Liver (tissue), 9 donors: ENCODE measurements around the gene CUBN. TPM values are rescaled to one million over a fixed set of nuclear protein-coding genes. Genes with fewer than 3 reads are reported as not detected.

Experiments used
- DNase-seq: peaks from one replicate; pipeline ENCODE4 v3.0.0-alpha.2; 2017; ENCODE audit warnings: low spot score
- H3K27ac ChIP-seq, 2 donors: one replicate each; pipeline ENCODE4 v1.7.0; 2013; ENCODE audit warnings: inconsistent platforms in 2 of 2, low read length in 2 of 2, control low read depth in 1 of 2, low read depth in 1 of 2, mild to moderate bottlenecking in 1 of 2
- H3K27me3 ChIP-seq, 4 donors: one replicate each; pipeline versions ENCODE4 v1.6.1 to v1.7.0; 2013; ENCODE audit warnings: low read length in 3 of 4, inconsistent platforms in 1 of 4, mild to moderate bottlenecking in 1 of 4, moderate library complexity in 1 of 4; ENCODE audit not compliant: control insufficient read depth in 4 of 4, insufficient read depth in 4 of 4
- H3K36me3 ChIP-seq, 4 donors: one replicate each; pipeline versions ENCODE4 v1.6.1 to v1.7.0; 2013; ENCODE audit warnings: low read length in 3 of 4, mild to moderate bottlenecking in 3 of 4, low read depth in 1 of 4, moderate library complexity in 1 of 4; ENCODE audit not compliant: control insufficient read depth in 4 of 4, insufficient read depth in 3 of 4
- H3K4me1 ChIP-seq, 4 donors: one replicate each; pipeline versions ENCODE4 v1.6.1 to v1.7.0; 2013; ENCODE audit warnings: low read length in 3 of 4, mild to moderate bottlenecking in 3 of 4, moderate library complexity in 1 of 4; ENCODE audit not compliant: control insufficient read depth in 4 of 4, insufficient read depth in 4 of 4
- H3K4me3 ChIP-seq, 3 donors: one replicate each; pipeline versions ENCODE4 v1.6.1 to v1.7.0; 2013; ENCODE audit warnings: low read length in 3 of 3, control low read depth in 1 of 3, low read depth in 1 of 3, mild to moderate bottlenecking in 1 of 3
- H3K9ac ChIP-seq, 2 donors: one replicate each; pipeline ENCODE4 v1.7.0; 2013; ENCODE audit warnings: low read length in 2 of 2, mild to moderate bottlenecking in 2 of 2, moderate library complexity in 2 of 2, control low read depth in 1 of 2, low read depth in 1 of 2
- H3K9me3 ChIP-seq, 4 donors: one replicate each; pipeline versions ENCODE4 v1.6.1 to v1.7.0; 2013; ENCODE audit warnings: low read length in 3 of 4; ENCODE audit not compliant: control insufficient read depth in 4 of 4
- ATF3 ChIP-seq: IDR thresholded peaks from 2 replicates; pipeline ENCODE4 v1.6.1; 2016; ENCODE audit warnings: antibody characterized with exemption
- CTCF ChIP-seq: fragments of 150-350 bp; IDR thresholded peaks from 2 replicates; pipeline ENCODE4 v1.5.1; 2017; ENCODE audit warnings: improper control_type of control experiment, low read depth, low read length; ENCODE audit not compliant: missing input control
- EGR1 ChIP-seq, 2 donors: IDR thresholded peaks; 2 replicates each; pipeline ENCODE4 v1.6.1; 2016 to 2018; ENCODE audit warnings: antibody characterized with exemption in 2 of 2, low read depth in 2 of 2
- HNF4A ChIP-seq, 2 donors: conservative IDR thresholded peaks; 2 replicates each; pipeline ENCODE4 v1.6.1; 2016; ENCODE audit warnings: antibody characterized with exemption in 2 of 2, mild to moderate bottlenecking in 2 of 2
- HNF4G ChIP-seq: IDR thresholded peaks from 2 replicates; pipeline ENCODE4 v1.6.1; 2016; ENCODE audit warnings: antibody characterized with exemption
- JUND ChIP-seq, 2 donors: IDR thresholded peaks; 2 replicates each; pipeline ENCODE4 v1.6.1; 2016; ENCODE audit warnings: antibody characterized with exemption in 2 of 2
- RAD21 ChIP-seq, 2 donors: IDR thresholded peaks; 2 replicates each; pipeline ENCODE4 v1.6.1; 2016; ENCODE audit warnings: antibody characterized with exemption in 2 of 2, mild to moderate bottlenecking in 2 of 2
- REST ChIP-seq: IDR thresholded peaks from 2 replicates; pipeline ENCODE4 v1.6.1; 2016; ENCODE audit warnings: antibody characterized with exemption, mild to moderate bottlenecking
- RXRA ChIP-seq, 2 donors: IDR thresholded peaks; 2 replicates each; pipeline ENCODE4 v1.6.1; 2017 to 2018; ENCODE audit warnings: antibody characterized with exemption in 2 of 2, mild to moderate bottlenecking in 1 of 2
- YY1 ChIP-seq: IDR thresholded peaks from 2 replicates; pipeline ENCODE4 v1.6.1; 2016; ENCODE audit warnings: antibody characterized with exemption, mild to moderate bottlenecking
- ZBTB33 ChIP-seq: IDR thresholded peaks from 2 replicates; pipeline ENCODE4 v1.6.1; 2016; ENCODE audit warnings: antibody characterized with exemption
- WGBS: extraction: QIAGEN DNeasy Blood & Tissue Kit; methylation state at CpG from one replicate; pipeline ENCODE4 v1.1.7; 2013; 5-methylcytosine and 5-hydroxymethylcytosine counted together
- polyA plus RNA-seq, 2 donors: library from polyadenylated mRNA; stranded (reverse) in 1 of 2; unstranded in 1 of 2; fragments of 200-250 nt in 1 of 2; fragments of >200 nt in 1 of 2; fragmentation: Nextera tagmentation in 1 of 2; extraction: Ambion mirVana in 1 of 2; gene quantifications; one replicate each; pipeline versions ENCODE4 v1.2.1 to v1.2.3, GENCODE V29; 2013 to 2015
- total RNA-seq, 2 donors: library from RNA; depleted of rRNA; stranded (reverse); fragments of >200 nt; gene quantifications; one replicate each; pipeline ENCODE4 v1.2.3, GENCODE V29; 2014
- donor health status: healthy.
- donor health status: healthy.
- donor health status: healthy.
- donor health status: healthy.
- donor health status: healthy.

CUBN gene
- total and polyA plus RNA-seq, 4 donors = 0.01 to 0.67 (median 0.30) TPM

- Histone ChIP-seq H3K27me3 (no peaks in the 10 kb centered on the region), H3K9me3 (no peaks in the 10 kb centered on the region), H3K4me3 (no peak overlapping the region), H3K36me3 (no peaks in the 10 kb centered on the region), H3K9ac (no peak overlapping the region), H3K27ac (no peak overlapping the region), H3K4me1 (no peaks in the 10 kb centered on the region)
- no peak for DNase-seq
- 91% methylated on average over 5 of the region's 5 CpGs for WGBS
- TF ChIP-seq RAD21 (IDR thresholded peaks at IDR 0.05) (no peak), CTCF (no peak)
Measured at GRCh38 chr10:16947069-16947468, 182.5 kb downstream of the CUBN start.

- no peaks in the 10 kb centered on the region for H3K9me3 ChIP-seq
- H3K9ac ChIP-seq = no peak overlapping the region
- H3K4me3 ChIP-seq = no peak overlapping the region
- no peaks in the 10 kb centered on the region for H3K4me1 ChIP-seq
- H3K27ac ChIP-seq = no peak overlapping the region
- TF ChIP-seq REST (no peak), JUND (IDR thresholded peaks at IDR 0.05) (no peak), HNF4A (conservative IDR thresholded peaks at IDR 0.05) (no peak), RXRA (IDR thresholded peaks at IDR 0.05) (no peak), HNF4G (no peak), ZBTB33 (no peak), ATF3 (no peak), EGR1 (IDR thresholded peaks at IDR 0.05; ENCODE audit: low read depth in 2 of 2) (no peak)
- no peaks in the 10 kb centered on the region for H3K36me3 ChIP-seq
- 81% methylated on average over 4 of the region's 4 CpGs for WGBS
- no peaks in the 10 kb centered on the region for H3K27me3 ChIP-seq
- no peak for DNase-seq
Measured at GRCh38 chr10:16945593-16945992, 184.0 kb downstream of the CUBN start.

GRCh38 chr10:16944986-16945385, 184.6 kb downstream of the CUBN start:
- H3K4me1 ChIP-seq = no peaks in the 10 kb centered on the region
- TF ChIP-seq ATF3 = no peak
- no peak for TF ChIP-seq YY1
- no peak for TF ChIP-seq ZBTB33
- no peak for TF ChIP-seq HNF4G
- no peaks in the 10 kb centered on the region for H3K36me3 ChIP-seq
- H3K27me3 ChIP-seq = no peaks in the 10 kb centered on the region
- H3K4me3 ChIP-seq = no peak overlapping the region
- H3K9me3 ChIP-seq = no peaks in the 10 kb centered on the region
- WGBS = 90% methylated on average over 1 of the region's 1 CpG
- H3K27ac ChIP-seq = no peak overlapping the region
- no peak for DNase-seq
- H3K9ac ChIP-seq = no peak overlapping the region
